Transverse colon (tissue), 4 donors: ENCODE results near the gene CNKSR3. TPM values are rescaled to one million over a fixed set of nuclear protein-coding genes. Genes with fewer than 3 reads are reported as not detected.

Experiments used
- DNase-seq: peaks from one replicate; pipeline ENCODE4 v3.0.0-alpha.2; 2019
- H3K27ac ChIP-seq, 4 donors: fragments of 200-600 bp; sonication (generic); 2 replicates each; pipeline ENCODE4 v1.5.1; 2016 to 2018; ENCODE audit warnings: inconsistent platforms in 4 of 4
- H3K27me3 ChIP-seq: fragments of 200-600 bp; sonication (generic); 2 replicates; pipeline ENCODE4 v1.5.1; 2017; ENCODE audit warnings: inconsistent platforms
- H3K36me3 ChIP-seq, 4 donors: fragments of 200-600 bp; sonication (generic); 2 replicates each; pipeline ENCODE4 v1.5.1; 2017 to 2019; ENCODE audit warnings: inconsistent platforms in 4 of 4
- H3K4me1 ChIP-seq, 4 donors: fragments of 200-600 bp; sonication (generic); 2 replicates each; pipeline ENCODE4 v1.5.1; 2017 to 2020; ENCODE audit warnings: inconsistent platforms in 4 of 4
- H3K4me3 ChIP-seq, 4 donors: fragments of 200-600 bp; sonication (generic); 1 replicate in 1 of 4; 2 replicates in 3 of 4; pipeline versions ENCODE4 v1.5.1 to v1.6.1; 2017 to 2019; ENCODE audit warnings: inconsistent platforms in 4 of 4
- H3K9me3 ChIP-seq, 2 donors: fragments of 200-600 bp; sonication (generic); 2 replicates each; pipeline ENCODE4 v1.5.1; 2017 to 2019; ENCODE audit warnings: inconsistent platforms in 2 of 2
- CTCF ChIP-seq, 5 experiments: fragments of 200-600 bp in 3 of 5; fragments of 450-650 bp in 2 of 5; sonication (generic) in 3 of 5; IDR thresholded peaks; 1 replicate in 2 of 5; 2 replicates in 3 of 5; pipeline ENCODE4 v1.5.1; 2016 to 2017; ENCODE audit warnings: antibody characterized with exemption in 5 of 5, inconsistent platforms in 3 of 5, mild to moderate bottlenecking in 2 of 5, moderate library complexity in 1 of 5
- EP300 ChIP-seq: sonication (generic); formaldehyde crosslinking; IDR thresholded peaks from one replicate; pipeline ENCODE4 v1.6.1; 2017; ENCODE audit warnings: antibody characterized with exemption, low read depth
- POLR2A ChIP-seq: fragments of 450-650 bp; IDR thresholded peaks from one replicate; pipeline ENCODE4 v1.6.1; 2016; ENCODE audit warnings: antibody characterized with exemption, mild to moderate bottlenecking, moderate library complexity
- POLR2AphosphoS5 ChIP-seq, 3 donors: sonication (generic); formaldehyde crosslinking; IDR thresholded peaks; one replicate each; pipeline ENCODE4 v1.6.1; 2016; ENCODE audit warnings: antibody characterized with exemption in 3 of 3
- WGBS, 2 donors: methylation state at CpG; one replicate each; pipeline ENCODE4 v1.1.5; 2018; ENCODE audit warnings: low coverage in 1 of 2; 5-methylcytosine and 5-hydroxymethylcytosine counted together
- in situ Hi-C, 4 donors: fragments of 200-750 bp; cut with MboI; loops; one replicate each; pipeline versions ENCODE4 v1.15.0 to v1.15.1; 2017; ENCODE audit warnings: low sequenced_read_pairs in 3 of 4, low pct_ligation_motif_present in 1 of 4, low pct_unique_long_range_greater_than_20kb in 1 of 4
- intact Hi-C: fragments of 100-400 bp; cut with DNase I; formaldehyde crosslinking; loops from one replicate; pipeline ENCODE4 v1.15.1; 2023; ENCODE audit warnings: low total_unique reads
- small RNA-seq, 4 donors: library from RNA; depleted of rRNA; stranded (forward); fragments of <200 nt; gene quantifications; one replicate each; pipeline ENCODE3, GENCODE V24; 2016
- total RNA-seq, 4 donors: library from RNA; depleted of rRNA; stranded (reverse); fragments of >200 nt; gene quantifications; one replicate each; pipeline ENCODE4 v1.1.0, GENCODE V29; 2016

CNKSR3 gene
- total RNA-seq, 4 donors from 2014 or later = 4.0 to 27.3 (median 16.9) TPM

DNA sequence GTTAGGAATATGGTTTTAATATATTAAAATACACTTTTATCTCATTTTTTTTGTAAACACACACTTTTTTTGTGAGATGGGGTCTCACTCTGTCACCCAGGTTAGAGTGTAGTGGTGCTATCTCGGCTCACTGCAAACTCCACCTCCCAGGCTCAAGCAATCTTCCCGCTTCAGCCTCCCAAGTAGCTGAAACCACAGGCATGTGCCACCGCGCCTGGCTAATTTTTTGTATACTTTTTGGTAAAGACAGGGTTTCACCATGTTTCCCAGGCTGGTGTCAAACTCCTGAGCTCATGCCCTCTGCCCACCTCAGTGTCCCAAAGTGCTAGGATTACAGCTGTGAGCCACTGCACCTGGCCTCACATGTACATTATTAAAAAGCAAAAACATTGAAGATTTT, 164.7 kb downstream of the CNKSR3 start:
- TF ChIP-seq POLR2AphosphoS5 (IDR thresholded peaks at IDR 0.05) = no peak
- TF ChIP-seq EP300 = no peak
- no peak for TF ChIP-seq POLR2A
- intact Hi-C loops (no loop called here), in situ Hi-C loops (no loop called here)
- no peak for DNase-seq
- no peak overlapping the region for H3K4me3 ChIP-seq
- no peak overlapping the region for H3K27ac ChIP-seq
- H3K27me3 ChIP-seq = no peaks in the 10 kb centered on the region
- WGBS, 2 donors = 95 to 96% methylated on average over 4 of the region's 4 CpGs
- peaks cover 0 to 7% (median 0%) of the 10 kb centered on the region in 4 donors for H3K4me1 ChIP-seq
- no peaks in the 10 kb centered on the region for H3K36me3 ChIP-seq
- no peaks in the 10 kb centered on the region for H3K9me3 ChIP-seq

DNA sequence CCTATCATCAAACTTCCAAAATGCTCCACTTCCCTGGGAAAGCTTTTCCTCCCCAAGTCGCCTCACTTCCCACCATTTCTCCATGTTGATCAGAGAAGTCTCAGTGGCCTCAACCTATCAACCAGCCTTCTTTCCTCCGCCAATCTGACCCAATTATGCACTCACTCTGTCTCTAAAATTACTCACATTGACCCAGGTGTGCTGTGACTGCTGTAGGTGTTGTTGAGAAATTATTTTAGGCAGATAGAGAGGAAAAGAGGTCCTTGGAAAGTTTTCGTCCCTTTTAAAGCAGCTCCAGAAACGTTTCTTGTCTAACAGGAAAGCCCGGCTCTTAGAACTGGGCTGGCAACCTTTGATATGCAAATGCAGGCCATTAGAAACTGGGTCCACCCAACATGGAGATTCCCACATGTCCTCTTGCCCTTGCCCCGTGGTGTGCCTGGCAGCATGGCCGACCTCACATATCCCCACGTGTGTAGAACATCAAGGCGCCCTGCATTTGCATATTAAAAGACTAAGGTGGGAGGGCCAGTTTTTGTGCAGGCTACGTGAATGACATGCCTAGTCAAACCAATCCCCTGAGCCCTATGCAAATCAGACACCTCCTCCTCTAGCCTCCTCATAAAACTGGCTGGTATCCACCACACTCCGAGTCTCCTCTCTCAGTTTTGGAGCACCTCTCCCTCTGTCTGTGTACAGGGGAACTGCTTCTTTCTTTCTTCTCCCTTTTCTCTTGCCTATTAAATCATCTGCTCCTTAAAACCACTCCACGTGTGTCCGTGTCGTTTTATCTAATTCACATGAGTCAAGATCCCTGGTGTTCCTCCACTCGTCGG, 166.8 kb downstream of the CNKSR3 start:
- in situ Hi-C loops = no loop called here

DNA sequence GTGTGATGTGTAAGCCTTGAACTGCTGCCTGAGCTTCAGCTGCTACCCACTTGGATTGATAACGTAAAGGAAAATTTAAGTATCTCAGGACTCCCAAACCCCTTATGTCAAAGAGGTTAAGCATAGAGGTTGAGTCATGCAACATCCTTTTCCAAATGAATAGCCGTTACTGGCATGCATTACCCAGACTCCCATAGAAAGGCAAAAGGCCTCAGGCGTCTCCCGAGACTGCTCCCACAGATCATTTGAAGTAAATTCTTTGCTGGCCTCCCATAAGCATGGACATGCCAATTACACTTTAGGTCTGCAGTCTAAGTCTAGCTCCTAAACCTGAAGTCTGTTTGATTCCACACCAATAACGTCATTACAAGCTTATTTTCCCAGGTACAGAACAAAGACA, 168.6 kb downstream of the CNKSR3 start:
- Histone ChIP-seq H3K36me3 (no peaks in the 10 kb centered on the region), H3K9me3 (no peaks in the 10 kb centered on the region), H3K27ac (no peak overlapping the region), H3K4me3 (no peak overlapping the region), H3K4me1 (peaks cover 0 to 7% (median 0%) of the 10 kb centered on the region in 4 donors), H3K27me3 (no peaks in the 10 kb centered on the region)
- 71 to 73% methylated on average over 3 to 5 of the region's 5 CpGs for whole genome bisulfite sequencing, 2 donors
- TF ChIP-seq CTCF (IDR thresholded peaks at IDR 0.05) (no peak), POLR2AphosphoS5 (IDR thresholded peaks at IDR 0.05) (no peak), EP300 (no peak), POLR2A (no peak)
- intact Hi-C loops = no loop called here
- no peak for DNase-seq
- in situ Hi-C loops = no loop called here

More for the DNA sequence above, 166.8 kb downstream of the CNKSR3 start:
- no peaks in the 10 kb centered on the region for H3K27me3 ChIP-seq
- H3K27ac ChIP-seq = peak overlapping the region; percentile 1 to 72 (median 62)
- peak; percentile 79 for DNase-seq
- peaks cover 0 to 7% (median 0%) of the 10 kb centered on the region in 4 donors for H3K4me1 ChIP-seq
- no peaks in the 10 kb centered on the region for H3K9me3 ChIP-seq
- TF ChIP-seq CTCF (IDR thresholded peaks at IDR 0.05) (peak in 4 of 5 experiments; percentile 27 to 76 (median 44)), POLR2A (peak; percentile 42), POLR2AphosphoS5 (IDR thresholded peaks at IDR 0.05) (peak in 2 of 3 donors; percentile 7 to 36), EP300 (no peak)
- H3K36me3 ChIP-seq = no peaks in the 10 kb centered on the region
- 43 to 49% methylated on average over 8 to 16 of the region's 16 CpGs for WGBS, 2 donors
- intact Hi-C loops = no loop called here
- H3K4me3 ChIP-seq = peak overlapping the region in 3 of 4 donors; percentile 1 to 21 (median 9)

DNA sequence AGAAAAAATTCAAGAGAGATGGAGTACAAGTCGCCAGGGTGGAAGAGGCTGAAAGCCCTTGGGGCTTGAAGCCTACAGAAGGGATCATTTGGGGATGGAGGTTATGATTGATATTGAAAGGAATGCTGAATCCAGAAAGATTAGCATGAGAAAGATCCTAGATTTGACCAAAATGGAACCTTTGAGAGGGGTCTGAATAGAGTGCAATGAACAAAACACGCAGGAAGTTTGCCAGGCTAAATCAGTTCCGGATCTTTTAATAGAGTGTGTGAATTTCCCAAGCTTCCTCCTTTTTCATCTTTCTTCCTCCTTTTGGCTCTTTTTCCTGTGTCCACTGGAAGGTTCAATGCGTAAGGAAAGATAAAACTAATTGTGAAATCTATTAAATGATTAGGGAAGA, 169.1 kb downstream of the CNKSR3 start:
- H3K27ac ChIP-seq = no peak overlapping the region
- DNase-seq = no peak
- intact Hi-C loops = no loop called here
- H3K9me3 ChIP-seq = no peaks in the 10 kb centered on the region
- peaks cover 0 to 7% (median 0%) of the 10 kb centered on the region in 4 donors for H3K4me1 ChIP-seq
- H3K4me3 ChIP-seq = no peak overlapping the region
- no peak for TF ChIP-seq EP300
- TF ChIP-seq POLR2A = no peak
- TF ChIP-seq CTCF (IDR thresholded peaks at IDR 0.05) = no peak
- no peaks in the 10 kb centered on the region for H3K27me3 ChIP-seq
- in situ Hi-C loops = no loop called here
- WGBS, 2 donors = 83 to 88% methylated on average over 4 of the region's 4 CpGs
- H3K36me3 ChIP-seq = no peaks in the 10 kb centered on the region

Small RNA genes lying within 50 kb of the gene (small RNA-seq; reads per million reads assigned to genes)
- gene AL357075.2 = 0 reads per million in 4 donors

Other genes starting within 250 kb of the CNKSR3 start
- 1 to 10 TPM in 3 of 4 donors, under 1 TPM in 1; 0.37 to 8.7 (median 3.8) TPM for gene IPCEF1, start 153.9 kb downstream of the CNKSR3 start, total RNA-seq
- 10 to 100 TPM; 32.2 to 38.6 (median 33.4) TPM for gene SCAF8, start 222.7 kb upstream of the CNKSR3 start, total RNA-seq